Stimulated activated CD4-positive, alpha-beta T cell treated with anti-CD3 and anti-CD28 coated beads, Interleukin-2, amount 100 ng/mL, for 4 hours (primary cell): ENCODE measurements around the gene CLUH.
"Not testable (repeated sequence)": the region's sequence is repeated elsewhere in the genome, so short reads cannot be mapped to it uniquely, and the experiment has no call there.

Experiments
- DNase-seq: peaks from one replicate; pipeline ENCODE4 v3.0.0-alpha.2; 2020; ENCODE audit warnings: low read depth

The CLUH gene

DNA sequence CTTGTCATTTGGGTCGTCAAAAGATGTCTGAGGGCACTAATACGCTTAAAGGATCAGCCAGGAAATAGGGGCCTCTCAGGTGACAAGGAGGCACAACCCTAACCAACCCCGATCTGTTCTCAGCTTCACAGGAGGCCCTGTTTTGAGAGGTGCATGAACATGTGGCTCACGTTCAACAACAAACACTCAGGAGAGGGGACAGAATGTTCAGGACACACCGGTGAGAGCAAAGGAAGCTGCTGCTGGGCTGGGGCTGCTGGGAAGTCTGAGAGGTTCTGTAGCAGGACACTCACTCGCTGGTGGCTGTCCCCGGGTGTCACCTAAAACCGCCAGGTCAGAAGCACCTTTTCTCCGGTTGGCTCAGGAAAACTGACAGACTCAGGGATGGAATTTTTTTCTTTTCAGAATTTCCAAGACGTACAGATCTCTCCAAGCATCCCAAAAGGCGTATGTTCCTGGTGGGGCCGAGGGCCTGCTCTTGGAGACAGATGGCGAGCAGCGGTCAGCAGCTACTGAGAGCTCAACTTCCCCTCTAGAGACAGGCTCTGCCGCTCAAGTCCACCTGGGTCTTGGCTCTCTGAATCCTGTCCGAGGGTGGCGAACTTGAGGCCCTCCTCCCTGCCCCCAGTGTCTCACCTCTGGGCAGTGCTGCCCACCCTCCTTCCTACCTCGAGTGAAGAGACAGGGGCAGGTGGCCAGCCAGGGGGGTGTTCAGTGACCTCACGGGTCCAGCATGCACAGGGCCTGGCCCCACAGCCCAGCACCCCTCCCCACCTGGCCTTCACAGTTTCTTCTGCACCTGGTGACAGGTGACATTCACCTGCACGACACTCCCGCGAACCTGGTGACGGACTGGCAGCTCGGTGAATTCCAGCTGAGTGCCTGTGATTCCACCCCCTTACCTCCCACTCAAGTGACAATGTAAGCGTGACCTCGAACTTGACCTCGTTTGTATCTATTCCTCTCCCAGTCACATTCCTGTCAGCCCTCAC lies 22.9 kb downstream of the CLUH start:
- no peak for DNase-seq

DNA sequence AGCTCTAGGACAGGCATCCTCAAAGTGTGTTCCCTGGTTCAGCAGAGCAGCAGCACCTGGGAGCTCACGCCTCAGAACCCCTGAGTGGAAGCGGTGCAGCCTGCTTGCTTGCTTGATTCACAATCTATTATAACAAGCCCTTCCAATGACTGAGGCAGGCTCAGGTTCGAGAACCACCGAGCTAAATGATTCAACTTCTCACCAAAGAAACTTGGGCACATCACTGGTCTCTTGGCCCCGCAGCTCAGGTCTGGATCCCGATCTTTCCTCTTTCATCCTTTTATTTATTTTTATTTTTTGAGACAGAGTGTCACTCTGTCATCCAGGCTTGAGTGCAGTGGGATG lies 24.5 kb downstream of the CLUH start:
- DNase-seq, result no peak

DNA sequence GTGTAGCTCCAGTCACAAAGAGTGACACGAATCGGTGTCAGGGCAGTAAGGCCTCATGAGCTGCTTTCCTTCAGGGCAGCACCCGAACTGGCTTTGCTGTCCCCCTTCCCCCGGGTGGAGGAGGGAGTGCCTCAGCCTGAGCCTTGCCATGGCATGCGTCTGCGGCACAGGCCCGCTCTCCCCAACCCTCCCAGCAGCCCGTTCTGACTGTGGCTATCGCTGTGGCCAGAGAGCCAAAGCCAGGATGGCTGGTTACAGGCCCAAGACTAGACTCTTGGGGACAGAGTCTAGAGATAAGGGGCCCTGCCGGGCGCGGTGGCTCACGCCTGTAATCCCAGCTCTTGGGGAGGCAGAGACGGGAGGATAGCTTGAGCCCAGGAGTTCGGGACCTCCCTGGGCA lies 25.9 kb downstream of the CLUH start:
- DNase-seq, result no peak

DNA sequence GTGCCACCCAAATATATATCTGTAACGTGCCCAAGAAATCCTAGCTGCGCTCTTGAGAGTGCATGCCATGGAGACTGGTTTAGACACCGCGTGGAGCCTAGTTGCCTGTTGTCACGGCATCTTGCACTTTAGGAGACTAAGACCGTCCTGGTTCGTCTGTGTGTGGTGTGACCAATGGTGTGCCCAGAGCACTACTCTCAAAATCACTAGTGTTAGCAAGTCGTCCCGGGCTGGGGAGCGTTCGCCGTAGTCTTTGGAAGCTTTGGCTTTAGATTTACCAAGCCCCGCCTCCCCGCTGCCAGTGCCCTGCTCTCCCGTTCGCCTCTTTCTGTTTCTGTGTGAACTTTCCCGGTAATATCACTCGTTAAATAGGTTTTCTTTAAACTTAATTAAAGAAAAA lies 27.0 kb downstream of the CLUH start:
- DNase-seq, result no peak

DNA sequence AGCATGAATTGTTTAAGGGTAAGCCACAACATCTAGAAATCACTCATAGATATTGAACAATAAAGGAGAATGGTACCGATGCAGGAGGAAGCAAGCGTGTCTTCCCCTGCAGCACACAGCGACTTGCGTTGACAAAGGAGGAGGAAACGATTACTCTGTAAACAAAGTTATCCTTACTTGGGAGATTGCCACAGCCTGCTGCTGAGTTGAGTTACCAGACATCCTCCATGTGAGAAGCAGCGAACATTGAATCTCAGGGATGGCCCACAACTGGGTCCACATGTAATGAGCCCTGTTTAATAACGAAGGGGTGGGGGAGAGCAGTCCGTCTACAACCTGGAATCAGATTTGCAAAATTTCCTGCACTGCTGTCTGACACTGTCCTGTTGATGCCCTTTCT lies 27.7 kb downstream of the CLUH start:
- no peak for DNase-seq

DNA sequence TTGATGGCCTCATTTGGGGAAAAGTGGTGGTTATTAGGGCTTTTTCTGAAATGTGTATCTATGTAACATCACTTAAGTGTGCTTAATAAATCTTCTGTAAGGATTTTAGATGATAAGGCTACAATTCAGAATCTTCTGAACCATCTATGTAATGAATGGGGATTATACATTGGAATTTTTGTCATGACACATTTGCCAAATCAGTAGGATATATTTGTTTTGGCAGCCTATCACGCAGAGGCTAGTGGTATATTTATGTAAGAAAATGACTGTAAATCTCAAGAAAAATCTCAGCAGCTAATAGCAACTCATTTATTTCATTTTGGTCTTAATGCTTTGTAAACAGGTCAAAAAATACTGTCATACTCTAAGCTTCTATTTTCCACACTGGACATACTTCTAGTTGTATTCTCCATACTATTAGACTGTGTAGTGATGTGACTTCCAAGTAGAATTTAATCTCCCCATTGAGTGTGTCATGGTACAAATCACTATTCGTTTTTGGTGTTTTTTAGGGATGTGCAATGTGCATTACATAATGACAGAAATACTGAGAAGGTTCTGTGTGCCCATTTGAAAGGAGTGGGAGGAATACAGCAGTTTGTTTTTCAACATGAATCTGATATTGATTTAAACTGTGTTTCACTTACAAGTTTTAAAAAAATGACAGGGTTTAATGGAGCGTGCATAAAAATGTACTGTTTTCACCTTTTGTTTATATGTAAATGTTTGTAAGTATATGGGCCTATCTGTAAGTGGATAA lies 29.2 kb downstream of the CLUH start:
- DNase-seq, result no peak

DNA sequence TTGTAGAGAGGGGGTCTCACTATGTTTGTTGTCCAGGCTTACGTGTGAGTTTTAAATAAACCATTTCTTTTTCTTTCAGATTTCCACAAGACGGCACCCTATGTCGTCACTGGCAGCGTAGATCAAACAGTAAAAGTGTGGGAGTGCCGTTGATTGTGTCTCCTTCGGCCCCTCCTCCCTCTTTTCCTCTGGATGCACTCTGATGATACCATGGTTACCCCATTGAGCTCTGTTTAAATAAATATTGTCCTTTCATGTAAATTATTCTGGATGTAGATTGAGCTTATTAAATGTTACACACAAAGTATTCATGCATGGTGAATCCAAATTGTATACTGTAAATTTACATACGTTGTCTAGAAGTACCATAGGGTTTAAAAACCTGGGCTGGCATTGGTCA lies 29.9 kb downstream of the CLUH start:
- no peak for DNase-seq

DNA sequence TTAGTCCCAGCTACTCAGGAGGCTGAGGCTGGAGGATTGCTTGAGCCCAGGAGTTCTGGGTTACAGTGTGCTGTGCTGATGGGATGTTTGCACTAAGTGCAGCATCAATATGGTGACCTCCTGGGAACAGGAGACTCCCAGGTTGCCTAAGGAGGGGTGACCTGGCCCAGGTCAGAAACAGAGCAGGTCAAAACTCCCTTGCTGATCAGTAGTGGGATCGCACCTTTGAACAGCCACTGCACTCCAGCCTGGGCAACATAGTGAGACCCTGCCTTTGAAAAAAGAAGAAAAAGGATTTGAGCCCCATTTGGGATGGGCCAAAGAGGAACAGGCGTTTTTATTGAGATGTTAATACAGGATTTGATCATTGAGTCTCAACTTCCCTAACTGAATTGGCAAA lies 30.6 kb downstream of the CLUH start:
- DNase-seq, result no peak

DNA sequence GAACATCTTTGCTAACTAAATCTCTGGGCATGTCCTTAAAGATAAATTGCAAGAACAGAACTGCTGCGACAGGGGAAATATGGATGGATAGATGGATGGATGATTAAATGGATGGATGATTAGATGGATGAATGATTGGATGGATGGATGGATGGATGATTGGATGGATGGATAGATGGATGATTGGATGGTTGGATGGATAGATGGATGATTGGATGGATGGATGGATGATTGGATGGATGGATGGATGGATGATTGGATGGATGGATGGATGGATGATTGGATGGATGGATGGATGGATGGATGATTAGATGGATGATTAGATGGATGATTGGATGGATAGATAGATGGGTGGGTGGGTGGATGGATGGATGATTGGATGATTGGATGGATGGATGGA lies 32.3 kb downstream of the CLUH start:
- DNase-seq, result not testable (repeated sequence)

DNA sequence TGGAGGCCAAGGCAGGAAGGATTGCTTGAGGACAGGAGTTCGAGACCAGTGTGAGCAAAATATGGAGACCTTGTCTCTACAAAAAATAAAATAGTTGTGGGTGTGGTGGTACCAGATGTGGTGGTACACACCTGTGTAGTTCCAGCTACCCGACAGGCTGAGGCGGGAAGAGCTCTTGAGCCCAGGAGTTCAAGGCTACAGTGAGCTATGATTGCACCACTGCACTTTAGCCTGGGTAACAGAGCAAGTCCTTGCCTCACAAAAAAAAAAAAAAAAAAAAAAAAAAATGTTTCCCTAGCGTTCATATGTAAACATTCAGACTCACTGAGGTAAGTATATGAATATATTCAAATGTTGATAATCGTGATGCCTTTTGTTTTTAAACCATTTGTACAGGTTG lies 39.5 kb downstream of the CLUH start:
- DNase-seq, result no peak

DNA sequence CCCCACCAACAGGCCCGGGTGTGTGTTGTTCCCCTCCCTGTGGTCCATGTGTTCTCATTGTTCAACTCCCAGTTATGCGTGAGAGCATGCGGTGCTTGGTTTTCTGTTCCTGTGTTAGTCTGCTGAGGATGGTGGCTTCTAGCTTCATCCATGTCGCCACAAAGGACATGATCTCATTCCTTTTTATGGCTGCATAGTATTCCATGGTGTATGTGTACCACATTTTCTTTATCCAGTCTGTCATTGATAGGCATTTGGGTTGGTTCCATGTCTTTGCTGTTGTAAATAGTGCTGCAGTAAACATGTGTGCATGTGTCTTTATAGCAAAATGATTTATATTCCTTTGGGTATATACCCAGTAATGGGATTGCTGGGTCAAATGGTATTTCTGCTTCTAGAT lies 51.2 kb downstream of the CLUH start:
- DNase-seq, result not testable (repeated sequence)

DNA sequence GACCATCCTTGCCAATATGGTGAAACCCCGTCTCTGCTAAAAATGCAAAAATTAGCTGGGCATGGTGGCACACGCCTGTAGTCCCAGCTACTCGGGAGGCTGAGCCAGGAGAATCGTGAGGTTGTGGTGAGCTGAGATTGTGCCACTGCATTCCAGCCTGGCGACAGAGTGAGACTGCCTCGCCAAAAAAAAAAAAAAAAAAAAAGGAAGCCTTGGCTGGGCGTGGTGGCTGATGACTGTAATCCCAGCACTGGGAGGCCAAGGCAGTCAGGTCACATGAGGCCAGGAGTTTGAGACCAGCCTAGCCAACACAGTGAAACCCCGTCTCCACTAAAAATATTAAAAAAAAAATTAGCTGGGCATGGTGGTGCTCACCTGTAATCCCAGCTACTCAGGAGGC lies 52.2 kb downstream of the CLUH start:
- DNase-seq, result not testable (repeated sequence)

DNA sequence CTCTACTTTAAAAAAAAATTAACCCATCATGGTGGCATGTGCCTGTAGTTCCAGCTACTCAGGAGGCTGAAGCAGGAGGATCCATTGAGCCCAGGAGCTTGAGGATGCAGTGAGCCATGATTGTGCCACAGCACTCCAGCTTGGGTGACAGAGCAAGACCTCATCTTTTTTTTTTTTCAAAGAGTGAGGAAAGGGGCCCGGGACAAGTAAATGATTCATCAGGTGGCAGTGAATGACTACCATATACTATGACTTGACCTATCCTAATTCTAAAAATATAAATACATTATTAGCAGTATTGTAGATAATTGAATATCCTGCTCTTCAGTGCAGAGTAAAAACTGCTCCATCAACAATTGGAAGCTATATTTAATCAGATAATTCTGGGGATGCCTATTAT lies 55.3 kb downstream of the CLUH start:
- no peak for DNase-seq

DNA sequence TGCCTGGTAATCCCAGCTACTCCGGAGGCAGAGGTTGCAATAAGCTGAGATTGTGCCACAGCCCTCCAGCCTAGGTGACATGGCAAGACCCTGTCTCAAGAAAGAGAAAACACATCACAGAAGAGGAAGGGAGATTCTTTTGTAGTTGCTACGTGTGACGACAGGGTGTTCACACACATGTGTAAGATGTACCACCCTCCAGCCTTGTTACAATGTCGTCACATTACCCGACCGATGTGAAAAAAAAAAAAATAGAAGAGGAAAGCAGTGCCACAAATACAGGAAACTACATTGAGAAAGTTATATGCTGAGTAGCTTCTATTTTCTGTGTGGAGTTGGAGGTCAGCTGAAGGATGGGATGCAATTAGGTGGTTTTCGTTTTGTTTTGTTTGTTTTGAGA lies 56.0 kb downstream of the CLUH start:
- DNase-seq, result no peak

DNA sequence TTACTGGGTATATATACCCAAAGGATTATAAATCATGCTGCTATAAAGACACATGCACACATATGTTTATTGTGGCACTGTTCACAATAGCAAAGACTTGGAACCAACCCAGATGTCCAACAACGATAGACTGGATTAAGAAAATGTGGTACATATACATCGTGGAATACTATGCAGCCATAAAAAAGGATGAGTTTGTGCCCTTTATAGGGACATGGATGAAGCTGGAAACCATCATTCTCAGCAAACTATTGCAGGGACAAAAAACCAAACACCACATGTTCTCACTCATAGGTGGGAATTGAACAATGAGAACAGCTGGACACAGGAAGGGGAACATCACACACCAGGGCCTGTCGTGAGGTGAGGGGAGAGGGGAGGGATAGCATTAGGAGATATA lies 58.7 kb downstream of the CLUH start:
- not testable (repeated sequence) for DNase-seq

DNA sequence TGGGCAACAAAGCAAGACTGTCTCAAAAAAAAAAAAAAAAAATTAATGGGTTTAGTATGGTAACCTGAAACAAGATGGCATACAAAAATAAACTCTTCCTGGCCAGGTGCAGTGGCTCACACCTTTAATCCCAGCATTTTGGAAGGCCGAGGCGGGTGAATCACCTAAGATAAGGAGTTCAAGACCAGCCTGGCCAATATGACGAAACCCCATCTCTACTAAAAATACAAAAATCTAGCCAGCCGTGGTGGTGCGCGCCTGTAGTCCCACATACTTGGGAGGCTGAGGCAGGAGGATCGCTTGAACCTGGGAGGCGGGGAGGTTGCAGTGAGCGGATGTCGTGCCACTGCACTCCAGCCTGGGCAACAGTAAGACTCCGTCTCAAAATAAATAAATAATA lies 62.4 kb downstream of the CLUH start:
- DNase-seq, result no peak

DNA sequence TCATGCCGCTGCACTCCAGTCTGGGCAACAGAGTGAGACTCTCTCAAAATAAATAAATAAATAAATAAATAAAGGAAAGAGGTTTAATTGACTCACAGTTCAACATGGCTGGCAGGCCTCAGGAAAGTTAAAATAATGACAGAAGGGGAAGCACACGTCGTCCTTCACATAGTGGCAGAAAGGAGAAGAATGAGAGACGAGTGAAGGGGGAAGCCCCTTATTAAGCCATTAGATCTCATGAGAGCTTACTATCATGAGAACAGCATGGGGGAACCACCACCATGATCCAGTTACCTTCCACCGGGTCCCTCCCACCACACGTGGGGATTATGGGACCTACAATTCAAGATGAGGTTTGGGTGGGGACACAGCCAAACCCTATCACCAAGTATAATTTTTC lies 63.6 kb downstream of the CLUH start:
- no peak for DNase-seq

DNA sequence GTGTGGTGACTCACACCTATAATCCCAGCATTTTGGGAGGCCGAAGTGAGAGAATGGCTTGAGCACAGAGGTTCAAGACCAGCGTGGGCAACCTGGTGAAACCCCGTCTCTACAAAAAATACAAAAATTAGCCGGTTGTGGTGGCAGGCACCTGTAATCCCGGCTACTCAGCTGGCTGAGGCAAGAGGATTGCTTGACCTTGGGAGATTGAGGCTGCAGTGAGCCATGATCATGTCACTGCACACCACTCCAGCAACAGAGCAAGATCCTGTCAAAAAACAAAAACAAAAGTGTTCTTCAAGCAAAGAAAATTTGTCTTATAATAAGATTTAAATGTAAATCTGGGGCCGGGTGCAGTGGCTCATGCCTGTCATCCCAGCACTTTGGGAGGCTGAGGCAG lies 66.6 kb downstream of the CLUH start:
- no peak for DNase-seq
